ENCODE results near the gene SLC44A1. TPM values are rescaled to one million over a fixed set of nuclear protein-coding genes. Genes with fewer than 3 reads are reported as not detected.

SLC44A1 gene
- total RNA-seq, 1 donor from 2014 or later: 16.8 TPM

DNA sequence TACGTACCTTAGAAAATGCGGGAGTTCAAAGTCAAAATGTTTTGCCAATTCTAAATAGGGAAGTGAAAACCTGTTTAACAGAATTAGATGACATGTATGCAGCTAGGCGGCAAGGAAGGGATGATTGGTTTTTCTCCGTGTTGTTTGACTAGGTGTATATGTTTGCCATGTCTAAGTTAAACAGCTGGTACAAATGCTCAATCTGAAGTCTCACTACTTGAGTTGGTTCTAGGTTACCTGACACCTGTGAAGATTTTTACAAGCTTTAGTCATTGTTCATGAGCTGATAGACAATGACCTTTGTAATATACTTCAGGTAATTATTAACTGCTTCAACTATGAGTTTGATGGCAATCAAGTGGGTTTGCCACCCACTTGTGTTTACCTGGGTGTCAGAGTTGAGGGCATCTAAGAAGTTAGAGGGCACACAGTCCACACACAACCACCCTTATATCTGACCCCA, 74.3 kb downstream of the SLC44A1 start:
- no peak for DNase-seq (ENCODE audit: missing footprints)
- no peak for ATAC-seq
- intact Hi-C loops (cut with DNase I): no loop called here

DNA sequence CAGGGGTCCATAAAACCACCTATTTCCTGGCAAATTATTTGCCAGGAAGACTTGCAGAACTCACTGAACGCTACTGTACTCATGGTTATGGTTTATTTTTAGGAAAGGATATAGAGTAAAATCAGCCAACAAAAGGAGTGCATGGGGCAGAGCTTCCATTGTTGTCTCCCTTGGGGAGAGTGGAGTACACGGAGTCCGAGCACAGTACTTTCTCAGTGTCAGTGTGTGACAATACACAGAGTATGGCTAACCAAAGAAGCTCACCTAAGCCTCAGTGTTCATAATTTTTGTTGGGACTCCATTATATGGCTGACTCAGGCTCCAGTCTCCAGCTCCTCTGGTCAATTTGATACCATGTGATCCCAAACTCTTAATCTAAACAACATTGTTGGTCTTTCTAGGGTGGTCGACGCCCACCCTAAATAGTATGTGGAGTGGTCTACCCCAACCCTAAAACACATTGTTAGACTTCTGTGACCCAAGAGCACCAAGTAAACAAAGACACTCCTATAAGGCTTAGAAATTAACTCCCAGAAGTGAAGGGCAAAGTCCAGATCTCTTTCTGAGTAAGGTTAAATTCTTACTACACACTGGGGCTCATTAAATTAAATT, 74.9 kb downstream of the SLC44A1 start:
- ATAC-seq (no peak), DNase-seq (ENCODE audit: missing footprints) (no peak)
- intact Hi-C loops (cut with DNase I): no loop called here

DNA sequence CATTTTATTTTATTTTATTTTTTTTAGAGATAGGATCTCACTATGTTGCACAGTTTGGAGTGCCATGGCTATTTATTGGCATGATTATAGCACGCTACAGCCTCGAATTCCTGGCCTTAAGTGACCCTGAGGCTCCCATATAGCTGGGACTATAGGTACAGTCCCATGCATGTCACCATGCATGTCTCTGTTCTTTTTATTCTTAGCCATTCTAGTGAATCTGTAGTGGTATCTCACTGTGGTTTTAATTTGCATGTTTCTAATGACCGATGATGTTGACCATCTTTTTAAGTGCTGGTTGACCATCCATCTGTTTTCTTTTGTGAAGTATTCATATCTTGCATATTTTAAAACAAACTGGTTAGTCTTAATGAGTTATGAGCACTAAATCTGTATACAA, 76.1 kb downstream of the SLC44A1 start:
- ATAC-seq (no peak), DNase-seq (ENCODE audit: missing footprints) (no peak)
- intact Hi-C loops (cut with DNase I): no loop called here

GRCh38 chr9:105328296-105328695, 83.8 kb downstream of the SLC44A1 start:
- ATAC-seq: no peak
- DNase-seq (ENCODE audit: missing footprints): no peak
- intact Hi-C loops (cut with DNase I): no loop called here

- no peak for DNase-seq (ENCODE audit: missing footprints)
- intact Hi-C loops (cut with DNase I): no loop called here
- ATAC-seq: no peak
Observed at GRCh38 chr9:105328872-105329718, 84.6 kb downstream of the SLC44A1 start.

GRCh38 chr9:105329719-105330062, 85.2 kb downstream of the SLC44A1 start:
- DNase-seq (ENCODE audit: missing footprints): no peak
- intact Hi-C loops (cut with DNase I): loop anchor here (5.0 kb wide), 1 partner anchor 37 kb away; no protein-coding TSS in a partner anchor

DNA sequence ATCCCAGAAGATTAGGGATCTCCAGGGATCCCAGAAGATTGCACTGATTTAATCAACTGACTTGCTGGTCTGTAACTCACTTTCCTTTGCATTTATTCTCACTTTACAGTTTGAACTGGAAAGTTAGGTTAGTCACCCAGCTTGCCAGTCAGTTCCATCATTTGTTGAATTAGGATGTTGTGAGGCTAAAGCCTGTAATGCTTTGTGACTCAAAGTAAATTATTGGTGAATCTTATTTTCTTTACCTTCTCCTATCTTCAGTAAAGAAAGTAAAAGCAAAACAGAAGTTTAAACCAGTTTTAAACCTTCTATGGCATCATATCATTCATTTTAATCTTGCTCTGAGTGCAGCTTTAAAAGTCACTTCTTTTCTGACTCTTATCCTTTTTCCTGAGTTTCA, 85.8 kb downstream of the SLC44A1 start:
- DNase-seq (ENCODE audit: missing footprints): no peak
- intact Hi-C loops (cut with DNase I): loop anchor here (5.0 kb wide), 1 partner anchor 38 kb away; no protein-coding TSS in a partner anchor
- no peak for ATAC-seq

More at GRCh38 chr9:105329719-105330062, 85.2 kb downstream of the SLC44A1 start:
- ATAC-seq: no peak

DNA sequence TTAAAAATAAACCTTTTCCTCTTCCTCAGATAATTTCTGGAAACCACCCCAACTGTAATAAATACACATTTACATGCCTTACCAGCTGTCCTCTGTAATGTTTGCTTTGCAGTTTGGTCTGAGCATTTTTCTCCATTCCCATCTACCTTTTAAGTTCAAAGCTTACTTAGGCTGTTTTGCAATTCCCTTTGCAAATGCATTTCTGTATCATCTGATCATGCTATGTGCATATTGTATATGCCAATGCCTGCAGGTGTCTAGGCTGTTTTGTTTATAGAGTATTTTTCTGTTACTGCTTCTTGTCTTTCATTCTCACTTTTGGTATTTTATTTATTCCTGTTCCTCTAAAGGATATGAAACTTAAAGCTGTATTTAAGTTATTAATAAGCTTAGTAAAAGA, 86.3 kb downstream of the SLC44A1 start:
- ATAC-seq (no peak), DNase-seq (ENCODE audit: missing footprints) (no peak)
- intact Hi-C loops (cut with DNase I): loop anchor here (5.0 kb wide), 1 partner anchor 38 kb away; no protein-coding TSS in a partner anchor

DNA sequence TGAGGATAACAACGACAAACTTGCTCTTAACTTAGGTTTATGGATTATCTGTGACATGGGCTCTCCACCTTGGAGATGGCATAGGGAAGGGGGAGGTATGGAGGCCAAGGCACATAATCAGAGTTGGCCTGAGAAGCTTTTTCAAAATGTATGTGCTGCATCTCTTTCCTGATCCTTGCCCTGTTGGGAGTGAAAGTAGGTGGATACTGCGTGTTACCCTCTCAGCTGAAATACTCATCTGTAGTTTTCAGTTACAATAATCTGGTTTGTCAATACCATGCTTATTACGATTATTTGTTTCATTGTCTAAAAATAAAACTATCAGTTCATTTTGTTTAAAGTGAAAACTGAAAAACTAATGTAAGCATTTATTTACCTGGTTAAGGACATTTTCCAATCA, 86.7 kb downstream of the SLC44A1 start:
- intact Hi-C loops (cut with DNase I): loop anchor here (5.0 kb wide), 1 partner anchor 39 kb away; no protein-coding TSS in a partner anchor
- ATAC-seq (no peak), DNase-seq (ENCODE audit: missing footprints) (no peak)

GRCh38 chr9:105331755-105332154, 87.3 kb downstream of the SLC44A1 start:
- ATAC-seq (no peak), DNase-seq (ENCODE audit: missing footprints) (no peak)
- intact Hi-C loops (cut with DNase I): loop anchor here (5.0 kb wide), 1 partner anchor 39 kb away; no protein-coding TSS in a partner anchor

DNA sequence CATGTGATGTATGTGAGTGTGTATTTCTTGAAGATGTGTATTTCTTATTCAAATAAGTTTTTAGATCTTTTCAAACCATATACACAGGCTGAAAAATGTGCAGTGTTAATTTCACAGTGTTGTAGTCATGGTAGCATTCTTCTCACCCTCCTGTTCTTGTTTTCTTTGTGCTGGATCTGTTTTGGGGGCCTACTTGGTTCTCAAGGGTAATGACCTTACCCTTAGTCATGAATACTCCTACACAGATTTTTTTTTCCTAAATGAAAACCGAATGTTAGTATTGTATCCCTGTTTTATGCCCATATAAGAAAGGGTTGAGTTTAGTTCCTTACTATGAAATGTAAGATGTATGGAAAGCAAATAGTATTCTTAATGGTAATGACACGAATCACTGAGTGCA, 88.0 kb downstream of the SLC44A1 start:
- ATAC-seq (no peak), DNase-seq (ENCODE audit: missing footprints) (no peak)
- intact Hi-C loops (cut with DNase I): loop anchor here (5.0 kb wide), 1 partner anchor 40 kb away; no protein-coding TSS in a partner anchor

- no peak for ATAC-seq
Observed at GRCh38 chr9:105333076-105333475, 88.6 kb downstream of the SLC44A1 start.

GRCh38 chr9:105333811-105334210, 89.4 kb downstream of the SLC44A1 start:
- DNase-seq (ENCODE audit: missing footprints) (no peak), ATAC-seq (no peak)
- intact Hi-C loops (cut with DNase I): loop anchor here (5.0 kb wide), 1 partner anchor 42 kb away; no protein-coding TSS in a partner anchor

More at GRCh38 chr9:105333076-105333475, 88.6 kb downstream of the SLC44A1 start:
- DNase-seq (ENCODE audit: missing footprints): no peak
- intact Hi-C loops (cut with DNase I): loop anchor here (5.0 kb wide), 1 partner anchor 41 kb away; no protein-coding TSS in a partner anchor

DNA sequence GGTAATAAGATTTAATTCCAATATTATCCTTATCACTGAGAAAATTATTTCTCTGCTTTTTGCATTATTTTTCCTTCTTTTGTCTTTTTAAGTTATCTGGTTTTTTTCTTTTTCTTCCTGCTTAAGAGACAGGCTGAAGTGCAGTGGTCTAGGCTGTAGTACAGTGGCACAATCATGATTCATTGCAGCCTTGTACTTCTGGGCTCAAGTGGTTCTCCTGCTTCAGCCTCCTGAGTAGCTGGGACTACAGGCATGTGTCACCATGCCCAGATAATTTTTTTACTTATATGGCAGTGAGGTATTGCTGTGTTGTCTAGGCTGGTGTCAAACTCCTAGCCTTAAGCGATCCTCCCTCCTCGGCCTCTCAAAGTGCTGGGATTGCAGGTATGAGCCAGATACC, 93.9 kb downstream of the SLC44A1 start:
- DNase-seq (ENCODE audit: missing footprints) (no peak), ATAC-seq (no peak)
- intact Hi-C loops (cut with DNase I): no loop called here

- intact Hi-C loops (cut with DNase I): loop anchor here (1.0 to 5.0 kb wide), 2 partner anchors 19 to 98 kb away; partner anchors contain the start of gene SLC44A1
- DNase-seq (ENCODE audit: missing footprints): no peak
- ATAC-seq: no peak
Observed at GRCh38 chr9:105339849-105340248, 95.4 kb downstream of the SLC44A1 start.

DNA sequence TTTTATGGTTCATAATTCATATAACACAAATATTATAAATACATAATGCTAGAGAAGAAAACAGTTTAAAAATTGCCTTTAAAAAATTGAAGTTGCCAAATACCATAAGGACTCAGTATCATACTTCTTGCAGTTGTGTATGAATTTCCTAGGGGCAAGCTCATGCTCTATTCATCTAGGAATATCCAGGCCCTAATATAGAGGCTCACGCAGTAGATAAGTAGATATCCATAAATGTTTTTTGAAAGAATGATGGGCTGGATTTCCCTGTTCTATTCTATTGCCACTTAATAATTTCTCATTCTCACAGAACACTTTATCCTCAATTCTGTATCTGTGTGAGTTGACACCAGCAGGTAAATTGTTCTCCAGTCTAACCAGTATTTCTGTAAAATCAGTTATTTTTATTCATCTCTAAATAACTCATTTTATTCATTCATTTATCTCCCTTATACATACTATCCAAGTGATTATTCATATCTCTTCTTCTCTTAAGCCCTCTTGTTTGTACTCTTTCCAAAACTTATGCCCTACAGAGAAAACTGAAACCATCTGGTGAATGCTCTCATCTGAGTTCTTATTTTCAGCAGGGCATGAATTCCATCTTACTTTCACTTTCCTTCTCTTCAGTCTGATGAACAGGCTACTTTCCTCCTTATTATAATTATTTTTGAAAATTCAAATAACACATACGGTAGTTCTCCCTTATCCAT, 97.1 kb downstream of the SLC44A1 start:
- ATAC-seq: no peak
- no peak for DNase-seq (ENCODE audit: missing footprints)
- intact Hi-C loops (cut with DNase I): loop anchor here (5.0 kb wide), 1 partner anchor 99 kb away; the partner anchor contains the start of gene SLC44A1

DNA sequence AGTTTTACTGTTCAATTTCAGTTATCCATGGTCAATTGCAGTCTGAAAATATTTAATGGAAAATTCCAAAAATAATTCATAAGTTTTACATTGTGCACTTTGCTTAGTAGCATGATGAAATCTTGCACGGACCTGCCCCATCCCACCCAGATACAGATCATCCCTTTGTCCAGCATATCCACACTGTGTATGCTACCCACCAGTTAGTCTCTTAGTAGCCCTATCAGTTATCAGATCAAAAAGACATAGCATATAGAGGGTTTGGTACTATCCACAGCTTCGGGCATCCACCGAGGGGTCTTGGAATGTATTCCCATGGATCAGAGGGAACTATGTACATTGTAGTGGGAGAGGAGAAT, 97.7 kb downstream of the SLC44A1 start:
- ATAC-seq: no peak
- DNase-seq (ENCODE audit: missing footprints): no peak
- intact Hi-C loops (cut with DNase I): loop anchor here (5.0 kb wide), 1 partner anchor 100 kb away; the partner anchor contains the start of gene SLC44A1

GRCh38 chr9:105344283-105344682, 99.8 kb downstream of the SLC44A1 start:
- intact Hi-C loops (cut with DNase I): loop anchor here (5.0 kb wide), 1 partner anchor 102 kb away; the partner anchor contains the start of gene SLC44A1
- ATAC-seq: no peak

DNA sequence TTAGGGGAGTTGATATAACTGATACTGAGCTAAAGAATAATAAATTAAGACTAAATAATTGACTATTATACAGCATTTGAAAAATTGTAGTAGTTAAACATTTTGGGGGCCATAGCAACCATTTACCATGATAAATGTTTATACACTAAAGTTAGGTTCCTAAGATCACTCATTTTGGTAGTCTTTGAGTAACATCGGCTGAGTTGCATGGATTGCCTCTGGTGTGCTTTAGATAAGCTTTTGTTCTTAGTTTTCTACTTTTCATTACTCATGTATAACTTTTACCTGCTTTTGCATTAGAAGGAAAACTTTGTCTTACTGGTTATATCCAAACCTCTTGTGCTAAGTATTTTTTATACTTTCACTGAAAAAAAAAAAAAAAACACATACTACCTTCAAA, 101.2 kb downstream of the SLC44A1 start:
- intact Hi-C loops (cut with DNase I): no loop called here
- DNase-seq (ENCODE audit: missing footprints) (no peak), ATAC-seq (no peak)

More at GRCh38 chr9:105344283-105344682, 99.8 kb downstream of the SLC44A1 start:
- DNase-seq (ENCODE audit: missing footprints): no peak
